ENCODE measurements around the gene GPT2.
A peak's percentile ranks its signal among the peaks of the same experiment; 100 is the strongest.

Gene GPT2

DNA sequence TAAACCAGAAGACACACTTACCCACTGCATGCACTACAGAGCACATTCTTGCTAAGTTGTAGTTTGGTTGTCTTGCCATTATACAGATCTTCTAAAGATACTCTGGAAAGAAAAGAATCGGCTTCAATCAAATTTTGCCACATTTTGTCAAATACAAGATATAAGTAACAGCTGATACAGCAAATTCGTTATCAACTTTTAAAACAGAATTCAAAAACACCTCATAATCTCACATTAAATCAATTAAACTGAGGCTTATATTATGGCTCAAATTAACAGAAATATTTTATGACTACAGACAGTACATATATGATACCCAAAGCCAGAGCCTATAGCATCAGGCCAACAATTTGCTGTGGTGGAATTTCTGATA is 83.9 kb downstream of the GPT2 start:
- no peak for DNase-seq (ENCODE audit: low read depth in 2 of 2)

DNA sequence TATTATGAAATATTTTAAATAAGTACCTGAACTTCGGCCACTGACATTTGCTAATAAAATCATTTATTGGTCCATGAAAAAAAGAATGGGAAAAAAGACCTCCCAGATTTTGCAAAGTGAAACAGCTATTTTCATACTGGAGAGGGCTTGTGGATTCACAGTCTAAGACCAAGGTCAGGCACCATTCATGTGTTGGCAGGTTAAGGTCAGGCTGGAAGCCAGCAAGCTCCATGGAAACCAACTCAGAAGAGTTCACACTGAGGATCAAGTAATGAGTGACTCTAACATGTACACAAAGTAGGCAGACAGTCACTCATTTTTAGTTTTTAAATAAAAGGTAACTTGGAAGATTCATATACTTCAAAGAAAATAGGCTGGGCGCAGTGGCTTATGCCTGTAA is 85.9 kb downstream of the GPT2 start:
- no peak for DNase-seq (ENCODE audit: low read depth in 2 of 2)

DNA sequence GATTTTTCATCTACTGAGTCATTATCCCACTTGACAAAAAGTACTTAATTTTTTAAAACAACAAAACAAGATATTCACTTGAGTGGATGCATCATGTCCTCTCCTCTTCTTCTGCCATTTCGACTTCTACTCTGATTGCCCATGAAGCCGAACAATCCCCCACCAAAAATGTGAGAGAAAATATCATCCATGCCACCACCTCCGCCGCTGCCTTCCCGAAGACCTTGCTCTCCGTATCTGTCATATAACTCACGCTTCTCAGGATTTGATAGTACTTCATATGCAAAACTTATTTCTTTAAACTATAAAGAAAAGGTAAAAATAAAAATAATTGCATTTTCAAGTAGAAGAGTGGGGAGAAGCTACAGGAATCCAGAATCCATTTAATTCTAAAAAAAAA is 87.1 kb downstream of the GPT2 start:
- no peak for DNase-seq (ENCODE audit: low read depth in 2 of 2)

DNA sequence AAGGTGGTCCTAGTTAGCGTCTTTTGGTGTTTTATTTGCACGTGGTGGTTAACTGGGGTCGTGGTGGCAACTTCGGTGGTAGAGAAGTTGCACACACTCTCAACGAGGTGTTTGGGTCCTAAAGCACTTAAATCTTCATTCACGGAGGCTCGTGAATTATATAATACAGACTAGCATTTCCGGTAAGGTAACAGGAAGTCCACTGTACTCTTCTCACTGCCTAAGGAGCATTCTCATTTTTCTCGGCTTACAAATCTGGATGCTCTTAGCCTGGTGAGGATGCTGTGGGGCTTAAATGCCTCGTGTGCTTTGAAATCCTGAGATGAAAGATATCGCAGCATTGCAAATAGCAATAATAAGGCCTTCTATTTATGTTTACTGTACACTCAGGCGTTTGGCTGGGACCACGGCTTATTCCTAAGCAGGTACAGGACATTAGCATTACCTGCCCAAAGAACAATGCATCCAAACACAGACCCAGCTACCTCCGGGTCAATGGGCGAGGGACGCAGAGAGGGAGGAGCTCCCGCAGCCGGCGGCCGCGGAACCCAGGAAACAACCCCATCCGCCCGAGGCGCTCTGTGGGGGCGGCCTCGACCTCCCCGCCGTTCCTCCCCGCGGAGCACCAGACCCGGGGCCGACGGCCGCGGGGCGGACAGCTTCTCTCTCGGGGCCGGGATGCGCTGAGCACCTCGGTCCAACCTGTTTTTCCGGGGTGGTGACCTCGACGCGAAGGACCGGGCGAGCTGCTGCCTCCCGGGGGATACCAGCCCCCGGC is 88.5 kb downstream of the GPT2 start:
- peak; percentile 8 to 14 for DNase-seq (ENCODE audit: low read depth in 2 of 2)

DNA sequence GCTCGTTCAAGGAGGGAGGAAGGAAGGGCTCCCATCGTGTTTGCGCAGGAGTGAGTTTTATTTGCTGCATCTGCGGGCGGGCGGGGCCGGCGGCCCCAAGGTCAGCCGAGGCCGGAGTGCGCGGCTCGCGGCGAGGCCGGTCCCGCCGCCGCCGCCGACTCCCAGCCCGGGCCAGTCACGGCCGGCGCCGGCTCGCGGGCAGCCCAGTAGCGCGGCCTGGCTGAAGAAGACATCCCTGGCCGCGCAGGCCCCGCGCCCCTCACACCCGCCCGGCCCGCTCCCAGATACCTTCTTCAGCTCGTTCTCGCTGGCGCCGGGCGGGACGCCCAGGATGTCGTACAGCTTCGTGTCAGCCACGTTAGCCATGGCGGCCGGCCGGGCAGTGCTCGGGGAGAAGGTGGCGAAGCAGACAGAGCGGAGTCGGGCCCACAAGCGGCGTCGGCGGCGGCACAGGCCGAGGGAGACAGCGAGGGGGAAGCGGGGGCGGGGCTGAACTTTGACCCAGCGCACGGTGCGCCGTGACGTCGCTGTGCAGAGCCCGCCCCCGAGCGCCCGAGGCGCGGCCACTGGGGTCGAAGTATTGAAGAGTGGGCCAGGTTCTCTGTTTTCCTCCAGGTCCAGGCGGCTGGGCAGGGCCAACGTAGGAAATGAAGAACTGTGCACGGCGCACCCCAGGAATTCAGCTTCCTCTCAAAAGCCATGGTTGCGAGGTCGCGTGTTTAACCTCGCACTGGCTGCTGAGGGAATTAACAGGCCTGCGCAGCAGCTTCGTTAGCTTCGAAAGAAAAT is 89.2 kb downstream of the GPT2 start, which contains the start of gene DNAJA2:
DNAJA2 (minus strand) TSS at position 468 of the 789 bp plus-strand sequence; CDS start at position 366, 102 bp downstream.
- DNase-seq (ENCODE audit: low read depth in 2 of 2), result peak; percentile 77 to 83

DNA sequence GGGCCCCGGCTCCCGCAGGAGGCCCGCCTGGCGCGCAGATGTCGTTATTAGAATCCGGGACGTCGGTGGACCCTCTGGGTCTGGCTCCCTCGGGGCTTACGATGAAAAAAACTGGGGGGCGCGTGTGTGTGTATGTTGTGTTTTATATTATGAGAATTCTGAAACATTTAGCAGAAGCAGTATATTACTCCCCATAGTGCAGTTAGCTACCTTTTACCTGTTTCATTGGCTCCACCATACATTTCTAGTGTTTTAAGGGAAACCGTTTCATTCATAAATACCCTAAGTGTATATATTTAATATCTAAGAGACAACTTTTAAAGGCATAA is 89.8 kb downstream of the GPT2 start:
- no peak for DNase-seq (ENCODE audit: low read depth in 2 of 2)

DNA sequence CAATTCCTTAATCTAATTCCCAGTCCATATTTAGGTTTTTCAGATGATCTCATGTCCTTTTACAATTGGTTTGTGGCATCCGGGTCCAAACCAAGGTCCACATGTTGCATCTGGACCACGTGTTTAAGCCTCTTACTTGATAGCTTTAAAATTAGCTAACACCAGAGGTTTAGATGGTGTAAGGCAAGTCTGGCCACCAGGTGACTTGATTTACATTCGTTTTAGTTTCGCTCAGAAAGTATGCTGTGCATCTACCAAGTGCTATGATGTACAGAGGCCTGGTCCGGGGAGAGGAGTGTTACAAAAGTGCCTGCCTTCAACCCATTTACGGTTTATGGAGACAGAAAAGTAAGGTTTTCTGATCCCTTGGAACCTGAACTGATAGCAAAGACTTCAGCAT is 90.2 kb downstream of the GPT2 start:
- no peak for DNase-seq (ENCODE audit: low read depth in 2 of 2)

DNA sequence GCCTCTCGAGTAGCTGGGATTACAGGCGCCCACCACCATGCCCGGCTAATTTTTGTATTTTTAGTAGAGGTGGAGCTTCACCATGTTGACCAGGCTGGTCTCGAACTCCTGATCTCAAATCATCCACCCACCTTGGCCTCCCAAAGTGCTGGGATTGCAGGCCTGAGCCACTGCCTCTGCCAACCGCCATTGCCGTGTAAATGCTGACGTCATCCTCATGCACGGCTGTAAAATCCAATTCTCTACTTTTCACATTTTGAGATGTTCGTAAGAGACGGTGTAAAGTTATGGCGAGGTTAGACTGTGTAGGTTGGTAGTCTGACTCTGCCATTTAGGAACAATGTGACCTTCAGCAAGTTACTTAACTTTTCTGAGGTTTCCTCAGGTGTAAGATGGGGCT is 91.0 kb downstream of the GPT2 start:
- no peak for DNase-seq (ENCODE audit: low read depth in 2 of 2)

DNA sequence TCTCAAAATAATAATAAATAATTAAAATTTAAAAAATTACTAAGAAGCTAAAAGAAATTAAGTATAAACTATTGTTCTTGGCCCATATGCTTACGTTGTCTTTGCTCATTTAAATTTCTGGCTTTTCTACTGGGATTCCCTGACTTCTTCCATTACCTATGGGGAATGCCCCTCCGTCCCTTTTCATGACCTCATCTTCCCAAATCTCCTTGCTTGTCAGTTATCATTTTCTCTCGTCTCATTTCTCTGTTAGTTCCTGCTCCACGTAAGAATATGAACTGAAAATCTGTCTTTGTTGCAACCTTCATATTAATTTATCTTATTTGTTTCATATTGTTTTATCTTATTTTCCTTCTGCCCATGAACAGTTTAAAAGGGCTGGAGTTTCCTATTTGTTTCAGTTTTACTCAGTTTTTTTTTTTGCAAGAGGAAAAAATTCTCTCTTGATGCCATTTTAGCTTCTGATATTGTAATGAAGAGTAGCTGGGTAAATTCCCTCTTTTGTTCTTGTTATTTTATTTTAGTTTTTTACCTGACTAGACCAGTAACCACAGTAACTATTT is 91.8 kb downstream of the GPT2 start:
- DNase-seq (ENCODE audit: low read depth in 2 of 2), result no peak

DNA sequence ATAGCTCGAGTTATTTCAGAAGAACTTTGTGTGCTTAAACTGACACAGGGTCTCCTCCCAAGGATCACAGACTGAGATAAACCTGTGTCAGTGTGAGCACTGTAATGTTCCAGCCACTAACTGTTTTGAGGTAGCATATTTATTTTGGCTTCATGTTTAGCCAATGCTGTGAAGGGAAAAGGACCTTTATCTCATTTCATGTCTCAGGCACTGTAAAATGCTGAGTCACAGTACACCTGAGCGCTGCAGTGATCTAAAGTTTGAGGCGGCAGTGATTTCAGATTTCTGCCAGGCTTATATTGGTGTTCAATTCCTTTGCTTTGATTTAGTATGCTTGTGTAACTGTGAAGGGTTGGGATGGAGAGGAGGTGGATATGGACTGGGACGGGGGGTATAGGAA is 92.4 kb downstream of the GPT2 start:
- no peak for DNase-seq (ENCODE audit: low read depth in 2 of 2)
